ENCODE results near the gene BRAT1.

- TF ChIP-seq POLR2A (IDR thresholded peaks at IDR 0.05; ENCODE audit: low read length) = no peak
- no peak for TF ChIP-seq GATA1 (IDR thresholded peaks at IDR 0.05; ENCODE audit: low read depth, low read length)
Measured at GRCh38 chr7:2564970-2565540, 9.7 kb upstream of the BRAT1 start.
